Immature natural killer cell (primary cell): ENCODE measurements around the gene IL31RA. TPM values are rescaled to one million over a fixed set of nuclear protein-coding genes. Genes with fewer than 3 reads are reported as not detected.
A peak's percentile ranks its signal among the peaks of the same experiment; 100 is the strongest.
"Not testable (repeated sequence)": the region's sequence is repeated elsewhere in the genome, so short reads cannot be mapped to it uniquely, and the experiment has no call there.

Experiments used
- DNase-seq, 3 donors: peaks; one replicate each; pipeline ENCODE4 v3.0.0; 2022; ENCODE audit warnings: mixed read lengths in 1 of 3
- H3K27ac Mint-ChIP-seq, 6 donors: one replicate each; pipeline ENCODE4 v1.8.0; 2020; ENCODE audit warnings: mixed read lengths in 6 of 6, mild to moderate bottlenecking in 5 of 6, inconsistent platforms in 4 of 6, moderate library complexity in 3 of 6
- H3K27me3 Mint-ChIP-seq, 3 donors: one replicate each; pipeline ENCODE4 v1.8.0; 2020 to 2021; ENCODE audit warnings: low read depth in 3 of 3, mild to moderate bottlenecking in 3 of 3, mixed read lengths in 3 of 3, moderate library complexity in 3 of 3, inconsistent platforms in 1 of 3
- H3K36me3 Mint-ChIP-seq, 3 donors: one replicate each; pipeline ENCODE4 v1.8.0; 2020; ENCODE audit warnings: mixed read lengths in 3 of 3, inconsistent platforms in 2 of 3, mild to moderate bottlenecking in 2 of 3
- H3K4me1 Mint-ChIP-seq, 2 donors: one replicate each; pipeline ENCODE4 v1.8.0; 2020; ENCODE audit warnings: inconsistent platforms in 2 of 2, mild to moderate bottlenecking in 2 of 2, mixed read lengths in 2 of 2, moderate library complexity in 1 of 2
- H3K4me3 Mint-ChIP-seq, 5 donors: one replicate each; pipeline ENCODE4 v1.8.0; 2020; ENCODE audit warnings: mild to moderate bottlenecking in 5 of 5, mixed read lengths in 5 of 5, inconsistent platforms in 3 of 5, moderate library complexity in 3 of 5
- H3K9me3 Mint-ChIP-seq, 6 donors: one replicate each; pipeline ENCODE4 v1.8.0; 2020; ENCODE audit warnings: mild to moderate bottlenecking in 6 of 6, mixed read lengths in 6 of 6, inconsistent platforms in 4 of 6, moderate library complexity in 3 of 6
- polyA plus RNA-seq, 3 donors: library from polyadenylated mRNA; unstranded; fragments of 300-500 nt; fragmentation: Illumina TruSeq; gene quantifications; one replicate each; pipeline ENCODE4 v1.2.3, GENCODE V29; 2021

Gene IL31RA
- not detected for polyA plus RNA-seq

DNA sequence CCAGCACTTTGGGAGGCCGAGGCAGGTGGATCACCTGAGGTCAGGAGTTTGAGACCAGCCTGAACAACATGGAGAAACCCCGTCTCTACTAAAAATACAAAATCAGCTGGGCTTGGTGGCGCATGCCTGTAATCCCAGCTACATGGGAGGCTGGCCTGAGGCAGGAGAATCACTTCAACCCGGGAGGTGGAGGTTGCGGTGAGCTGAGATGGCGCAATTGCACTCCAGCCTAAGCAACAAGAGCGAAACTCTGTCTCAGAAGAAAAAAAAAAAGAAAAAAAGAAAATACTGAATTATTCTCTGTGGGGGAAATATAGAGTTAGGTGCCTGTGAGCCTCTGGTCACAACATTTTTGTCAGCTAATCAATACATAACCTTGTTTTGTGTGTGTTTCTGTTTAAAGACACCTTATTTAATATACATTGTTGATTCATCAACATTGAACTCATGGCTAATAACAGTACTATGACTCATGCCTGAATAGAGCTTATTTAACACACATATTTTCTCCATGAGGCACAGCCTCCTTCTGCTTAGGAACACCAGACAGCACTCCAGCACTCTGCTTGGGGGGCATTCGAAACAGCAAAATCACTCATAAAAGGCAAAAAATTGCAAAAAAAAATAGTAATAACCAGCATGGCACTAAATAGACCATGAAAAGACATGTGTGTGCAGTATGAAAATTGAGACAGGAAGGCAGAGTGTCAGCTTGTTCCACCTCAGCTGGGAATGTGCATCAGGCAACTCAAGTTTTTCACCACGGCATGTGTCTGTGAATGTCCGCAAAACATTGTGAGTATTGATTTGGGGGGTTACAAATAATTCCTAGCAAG lies at the start of gene IL31RA:
Gene IL31RA, plus strand, starts transcription at position 519 of the 836 bp plus-strand sequence. Its CDS starts 214 bp downstream, at position 733.
- H3K4me1 Mint-ChIP-seq: peaks cover 2 to 21% of the 10 kb centered on the region in 2 donors
- H3K27me3 Mint-ChIP-seq: peaks cover 0 to 13% (median 5%) of the 10 kb centered on the region in 3 donors
- H3K9me3 Mint-ChIP-seq: peaks cover 0 to 3% (median 0%) of the 10 kb centered on the region in 6 donors
- H3K36me3 Mint-ChIP-seq: no peaks in the 10 kb centered on the region
- H3K4me3 Mint-ChIP-seq: no peak within 1 kb of the TSS
- no peak for DNase-seq
- no peak within 1 kb of the TSS for H3K27ac Mint-ChIP-seq

DNA sequence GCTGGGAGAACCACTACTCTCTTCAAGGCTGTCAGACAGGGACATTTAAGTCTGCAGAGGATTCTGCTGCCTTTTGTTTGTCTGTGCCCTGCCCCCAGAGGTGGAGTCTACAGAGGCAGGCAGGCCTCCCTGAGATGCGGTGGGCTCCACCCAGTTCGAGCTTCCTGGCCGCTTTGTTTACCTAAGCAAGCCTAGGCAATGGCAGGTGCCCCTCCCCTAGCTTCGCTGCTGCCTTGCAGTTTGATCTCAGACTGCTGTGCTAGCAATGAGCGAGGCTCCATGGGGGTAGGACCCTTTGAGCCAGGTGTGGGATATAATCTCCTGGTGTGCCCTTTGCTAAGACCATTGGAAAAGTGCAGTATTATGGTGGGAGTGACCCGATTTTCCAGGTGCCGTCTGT lies 42.3 kb upstream of the IL31RA start:
- H3K27me3 Mint-ChIP-seq, H3K27ac Mint-ChIP-seq, H3K4me1 Mint-ChIP-seq, H3K36me3 Mint-ChIP-seq, H3K4me3 Mint-ChIP-seq, DNase-seq, H3K9me3 Mint-ChIP-seq: not testable (repeated sequence)

DNA sequence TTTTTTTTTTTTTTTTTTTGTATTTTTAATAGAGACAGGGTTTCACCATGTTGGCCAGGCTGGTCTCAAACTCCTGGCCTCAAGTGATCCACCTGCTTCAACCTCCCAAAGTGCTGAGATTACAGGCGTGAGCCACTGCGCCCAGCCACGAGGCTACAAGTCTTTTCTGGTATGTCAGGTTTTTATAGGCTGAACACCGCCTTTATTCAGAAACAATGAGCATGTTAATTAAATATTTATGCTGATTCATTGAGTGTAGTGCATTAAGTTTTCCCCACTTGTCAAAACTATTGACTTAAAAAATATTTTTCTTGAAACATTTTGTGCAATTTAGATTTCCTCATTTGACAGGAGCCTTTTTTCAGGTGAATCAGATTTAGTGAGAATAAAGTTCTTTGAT lies 35.2 kb upstream of the IL31RA start:
- DNase-seq, H3K36me3 Mint-ChIP-seq, H3K4me1 Mint-ChIP-seq, H3K4me3 Mint-ChIP-seq, H3K27ac Mint-ChIP-seq, H3K9me3 Mint-ChIP-seq, H3K27me3 Mint-ChIP-seq: not testable (repeated sequence)

DNA sequence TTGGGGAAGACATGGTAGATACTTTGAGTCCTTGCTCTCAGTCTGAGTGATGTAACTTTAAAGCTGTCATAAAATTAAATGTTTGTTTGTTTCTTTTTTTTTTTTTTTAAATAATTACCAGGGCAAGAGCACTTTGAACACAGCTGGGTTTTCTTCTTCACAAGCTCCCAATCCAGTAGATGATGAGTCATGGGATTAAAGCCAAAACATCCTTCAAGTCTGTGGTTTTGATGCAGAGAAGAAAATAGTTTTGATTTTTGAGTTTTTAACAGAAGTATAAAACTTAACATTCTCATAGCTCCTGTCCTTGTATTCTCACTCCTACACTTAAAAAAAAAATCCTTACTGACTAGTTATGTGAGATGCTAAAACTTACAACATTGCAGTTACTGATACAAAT lies 34.8 kb upstream of the IL31RA start:
- Mint-ChIP-seq H3K4me3 (no peak overlapping the region), H3K36me3 (no peaks in the 10 kb centered on the region), H3K27me3 (peaks cover 4 to 13% (median 4%) of the 10 kb centered on the region in 3 donors), H3K27ac (no peak overlapping the region), H3K4me1 (peaks cover 0 to 2% of the 10 kb centered on the region in 2 donors), H3K9me3 (peaks cover 0 to 1% (median 0%) of the 10 kb centered on the region in 6 donors)
- no peak for DNase-seq

DNA sequence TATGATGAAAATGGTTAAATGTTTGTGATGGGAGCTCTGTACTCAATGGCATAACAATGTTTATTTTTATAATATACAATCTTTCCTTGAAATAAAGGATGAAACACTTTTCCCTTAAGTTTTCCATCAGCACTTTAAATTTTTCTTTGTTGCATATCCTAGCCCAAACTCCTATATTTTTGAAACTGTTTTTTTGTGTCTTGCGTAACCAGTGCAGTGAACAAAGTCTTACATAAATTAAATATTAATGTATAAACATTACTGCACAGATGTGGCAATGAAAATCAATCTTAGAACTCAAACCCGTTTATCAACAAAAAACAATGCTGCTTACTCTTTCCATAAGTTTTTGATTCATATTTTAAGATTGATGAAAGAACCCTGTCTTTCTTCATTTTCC lies 34.1 kb upstream of the IL31RA start:
- H3K4me1 Mint-ChIP-seq: peaks cover 2 to 5% of the 10 kb centered on the region in 2 donors
- H3K36me3 Mint-ChIP-seq: no peaks in the 10 kb centered on the region
- peaks cover 4 to 17% (median 4%) of the 10 kb centered on the region in 3 donors for H3K27me3 Mint-ChIP-seq
- no peak for DNase-seq
- H3K27ac Mint-ChIP-seq: no peak overlapping the region
- peaks cover 0 to 1% (median 0%) of the 10 kb centered on the region in 6 donors for H3K9me3 Mint-ChIP-seq
- H3K4me3 Mint-ChIP-seq: no peak overlapping the region

DNA sequence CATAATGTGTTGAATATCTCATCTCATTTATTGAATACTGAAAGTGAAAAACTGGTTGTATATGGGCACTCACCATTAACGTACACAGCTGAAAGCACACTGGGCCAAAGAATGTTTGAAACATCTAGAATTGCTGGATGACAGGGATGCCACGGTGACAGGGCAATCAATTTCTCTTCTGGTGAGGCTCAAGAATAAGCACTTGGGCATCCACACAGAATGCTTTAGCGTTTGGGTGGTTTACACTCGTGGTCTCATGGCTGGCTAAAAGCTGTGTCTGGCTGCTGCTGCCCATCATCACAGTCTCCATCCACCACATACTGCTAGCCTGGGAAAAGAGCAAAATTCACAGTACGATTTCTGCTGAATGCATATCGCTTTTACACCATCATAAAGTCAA lies 30.7 kb upstream of the IL31RA start:
- DNase-seq: no peak
- H3K9me3 Mint-ChIP-seq: peaks cover 0 to 3% (median 0%) of the 10 kb centered on the region in 6 donors
- no peak overlapping the region for H3K27ac Mint-ChIP-seq
- no peaks in the 10 kb centered on the region for H3K36me3 Mint-ChIP-seq
- peaks cover 4 to 36% (median 9%) of the 10 kb centered on the region in 3 donors for H3K27me3 Mint-ChIP-seq
- H3K4me1 Mint-ChIP-seq: peaks cover 2 to 5% of the 10 kb centered on the region in 2 donors
- H3K4me3 Mint-ChIP-seq: no peak overlapping the region

DNA sequence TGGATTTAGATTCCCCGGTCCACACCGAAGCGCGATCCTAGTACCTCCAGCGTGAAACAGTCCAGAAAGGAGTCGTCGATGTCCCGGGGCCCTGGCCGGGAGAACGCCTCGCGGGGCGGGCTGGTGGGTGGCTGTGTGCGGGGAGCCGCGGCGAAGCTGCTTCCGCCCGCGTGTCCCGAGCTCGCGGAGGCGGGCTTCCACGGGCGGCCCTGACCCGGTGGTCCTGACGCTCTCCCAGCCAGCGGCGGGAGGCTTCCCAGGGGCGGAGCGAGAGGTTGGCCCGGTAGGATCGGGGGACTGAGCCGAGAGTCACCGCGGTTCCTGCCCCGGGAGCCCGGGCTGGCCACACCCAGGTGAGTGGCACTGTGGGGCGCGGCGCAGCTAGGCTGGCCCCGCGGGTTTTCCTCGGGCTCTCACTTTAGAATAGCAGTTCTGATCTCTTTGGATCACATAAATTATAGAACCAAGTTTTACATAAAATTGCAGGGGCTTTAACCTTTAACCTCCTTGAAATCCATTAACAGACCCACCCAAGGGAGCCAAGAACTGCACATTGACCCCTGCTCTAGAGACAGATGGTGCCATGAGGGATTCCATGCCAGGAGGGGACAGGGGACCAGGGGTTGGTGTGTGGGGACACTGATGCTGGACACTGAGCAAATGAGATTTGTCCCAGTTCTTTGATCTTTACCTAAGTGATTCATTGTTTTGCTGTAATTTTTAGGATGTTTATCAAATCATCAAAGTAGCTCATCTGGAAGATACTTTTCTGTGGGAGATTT lies 29.2 kb upstream of the IL31RA start:
- H3K4me1 Mint-ChIP-seq: peaks cover 2 to 5% of the 10 kb centered on the region in 2 donors
- peaks cover 4 to 30% (median 9%) of the 10 kb centered on the region in 3 donors for H3K27me3 Mint-ChIP-seq
- H3K9me3 Mint-ChIP-seq: peaks cover 0 to 3% (median 0%) of the 10 kb centered on the region in 6 donors
- no peak for DNase-seq
- no peaks in the 10 kb centered on the region for H3K36me3 Mint-ChIP-seq
- no peak overlapping the region for H3K27ac Mint-ChIP-seq
- peak overlapping the region in 2 of 5 donors; percentile 8 to 41 for H3K4me3 Mint-ChIP-seq

DNA sequence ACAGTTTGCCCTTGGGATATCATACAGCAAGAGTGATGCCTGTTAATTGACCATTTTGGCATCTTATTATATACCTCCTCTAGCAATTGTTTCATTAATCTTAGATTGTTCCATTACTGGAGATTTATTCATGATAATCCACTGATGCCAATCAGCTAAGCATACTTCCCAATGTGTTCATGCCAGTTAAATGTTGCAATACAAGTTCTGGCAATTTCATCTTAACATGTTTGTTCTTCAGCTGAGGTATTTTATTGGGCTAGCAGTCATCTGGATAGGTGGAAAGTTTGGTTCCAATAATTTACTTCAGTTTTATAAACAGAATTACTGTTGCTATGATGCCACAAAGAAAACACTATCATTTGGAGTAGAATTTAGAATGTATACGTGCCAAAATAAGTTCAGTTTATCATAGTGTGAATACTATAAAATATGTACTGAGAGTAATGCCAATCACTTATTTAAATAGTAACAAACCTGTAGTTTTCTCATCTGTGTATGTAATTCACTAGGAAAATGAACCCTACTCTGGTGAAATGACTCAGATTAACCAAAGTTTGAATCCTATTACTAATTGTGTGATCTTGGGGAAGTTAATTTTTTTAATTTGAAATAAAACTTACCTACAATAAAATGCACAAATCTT lies 27.9 kb upstream of the IL31RA start:
- H3K9me3 Mint-ChIP-seq: peaks cover 0 to 3% (median 0%) of the 10 kb centered on the region in 6 donors
- DNase-seq: no peak

DNA sequence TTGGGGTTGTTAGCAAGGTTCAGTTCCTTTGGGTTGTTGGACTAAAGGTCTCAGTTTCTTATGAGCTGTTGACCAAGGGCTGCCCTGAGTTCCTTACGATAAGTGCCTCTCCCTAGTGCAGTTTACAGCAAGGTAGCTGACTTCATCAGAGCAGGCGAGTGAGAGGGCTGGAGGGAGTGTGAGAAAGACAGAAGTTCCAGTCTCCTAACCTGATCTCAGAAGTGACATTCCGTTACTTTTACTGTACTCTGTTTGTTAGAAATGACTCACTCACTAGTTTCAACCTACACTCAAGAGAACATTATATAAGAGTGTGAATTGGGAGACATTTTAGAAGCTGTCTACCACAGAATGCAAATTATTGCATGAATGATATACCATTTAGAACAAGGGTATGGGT lies 21.2 kb upstream of the IL31RA start:
- H3K27ac Mint-ChIP-seq: no peak overlapping the region
- H3K4me1 Mint-ChIP-seq: no peaks in the 10 kb centered on the region
- no peaks in the 10 kb centered on the region for H3K36me3 Mint-ChIP-seq
- H3K4me3 Mint-ChIP-seq: no peak overlapping the region
- H3K9me3 Mint-ChIP-seq: peaks cover 0 to 6% (median 1%) of the 10 kb centered on the region in 6 donors
- peaks cover 2 to 7% (median 5%) of the 10 kb centered on the region in 3 donors for H3K27me3 Mint-ChIP-seq
- no peak for DNase-seq

More for the DNA sequence above, 27.9 kb upstream of the IL31RA start:
- Mint-ChIP-seq H3K4me1 (peaks cover 2 to 5% of the 10 kb centered on the region in 2 donors), H3K27me3 (peaks cover 4 to 29% (median 9%) of the 10 kb centered on the region in 3 donors), H3K27ac (no peak overlapping the region), H3K36me3 (no peaks in the 10 kb centered on the region), H3K4me3 (no peak overlapping the region)

DNA sequence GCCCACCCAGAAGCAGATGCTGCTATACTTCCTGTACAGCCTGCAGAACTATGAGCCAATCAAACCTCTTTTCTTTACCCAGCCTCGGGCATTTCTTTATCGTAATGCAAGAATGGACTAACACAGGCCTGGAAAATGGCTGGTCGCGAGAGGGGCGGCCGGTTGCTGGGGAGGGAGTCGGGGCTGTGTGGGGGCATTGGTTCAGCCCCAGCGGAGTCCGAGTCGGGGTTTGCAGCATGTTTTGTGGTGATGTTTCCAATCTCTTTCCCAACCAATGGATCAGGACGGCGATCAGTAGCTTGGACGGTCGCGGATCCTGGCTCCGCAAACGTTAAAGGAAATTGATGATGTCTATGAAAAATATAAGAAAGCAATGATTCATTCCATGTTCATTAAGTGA lies 18.7 kb upstream of the IL31RA start:
- DNase-seq: no peak
- Mint-ChIP-seq H3K36me3 (no peaks in the 10 kb centered on the region), H3K9me3 (peaks cover 0 to 6% (median 1%) of the 10 kb centered on the region in 6 donors), H3K4me3 (no peak overlapping the region), H3K4me1 (no peaks in the 10 kb centered on the region), H3K27me3 (peaks cover 2 to 6% (median 3%) of the 10 kb centered on the region in 3 donors), H3K27ac (no peak overlapping the region)

DNA sequence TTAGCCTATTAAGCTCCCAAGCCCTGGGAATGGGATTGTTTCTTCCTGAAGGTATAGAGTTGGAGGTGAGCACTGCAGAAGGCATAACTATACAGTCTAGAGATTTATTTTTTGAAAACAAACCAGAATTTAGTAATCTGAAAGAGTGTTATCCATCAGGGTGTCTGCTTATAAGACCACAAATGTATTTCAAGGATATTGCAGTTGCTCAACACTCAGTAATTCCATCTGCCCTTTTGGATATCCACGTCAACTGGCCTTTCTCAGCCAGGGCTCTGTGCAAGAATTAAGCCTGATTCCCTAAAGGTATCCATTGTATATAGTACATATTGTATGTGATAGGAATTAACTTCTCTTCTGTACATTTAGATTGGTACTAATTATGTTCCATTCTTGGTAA lies 15.0 kb upstream of the IL31RA start:
- H3K27ac Mint-ChIP-seq: no peak overlapping the region
- DNase-seq: no peak

DNA sequence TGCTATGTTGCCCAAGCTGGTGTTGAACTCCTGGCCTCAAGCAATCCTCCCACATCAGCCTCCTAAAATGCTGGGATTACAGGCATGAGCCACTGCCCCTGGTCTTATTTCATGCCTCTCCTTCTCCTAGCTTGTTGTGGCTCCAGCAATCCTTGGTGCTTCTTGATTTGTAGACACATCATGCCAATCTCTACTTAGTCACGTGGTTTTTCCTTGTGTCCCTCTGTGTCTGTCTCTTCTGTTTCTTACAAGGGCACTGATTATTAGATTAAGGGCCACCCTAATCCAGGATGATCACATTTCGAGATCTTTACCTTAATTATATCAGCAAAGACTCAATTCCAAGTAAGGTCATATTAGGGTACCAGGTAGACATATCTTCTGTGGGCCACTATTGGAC lies 9.2 kb upstream of the IL31RA start:
- Mint-ChIP-seq H3K4me1 (no peaks in the 10 kb centered on the region), H3K27ac (no peak overlapping the region), H3K9me3 (peaks cover 0 to 7% (median 0%) of the 10 kb centered on the region in 6 donors), H3K27me3 (peaks cover 2 to 6% (median 2%) of the 10 kb centered on the region in 3 donors), H3K36me3 (no peaks in the 10 kb centered on the region), H3K4me3 (no peak overlapping the region)
- DNase-seq: no peak

More for the DNA sequence above, 15.0 kb upstream of the IL31RA start:
- H3K4me3 Mint-ChIP-seq: no peak overlapping the region
- H3K9me3 Mint-ChIP-seq: peaks cover 0 to 6% (median 2%) of the 10 kb centered on the region in 6 donors
- H3K36me3 Mint-ChIP-seq: no peaks in the 10 kb centered on the region
- peaks cover 2 to 10% (median 3%) of the 10 kb centered on the region in 3 donors for H3K27me3 Mint-ChIP-seq
- H3K4me1 Mint-ChIP-seq: no peaks in the 10 kb centered on the region

DNA sequence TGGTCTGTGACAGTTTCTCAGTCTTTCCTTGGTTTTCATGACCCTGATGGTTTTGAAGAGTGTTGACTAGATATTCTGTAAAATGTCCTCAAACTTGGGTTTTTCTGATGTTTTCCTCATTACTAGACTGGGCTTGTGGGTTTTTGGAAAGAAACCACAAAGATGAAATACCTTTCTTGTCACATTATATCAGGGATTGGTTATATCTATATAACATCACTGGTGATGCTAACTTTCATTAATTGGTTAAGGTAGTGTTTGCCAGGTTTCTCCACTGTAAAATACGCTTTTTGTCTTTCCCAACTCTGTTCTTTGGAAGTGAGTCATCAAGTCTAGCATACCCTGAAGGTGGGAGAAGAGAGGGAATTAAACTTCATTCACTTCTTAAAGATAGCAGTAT lies 3.3 kb upstream of the IL31RA start:
- Mint-ChIP-seq H3K36me3 (no peaks in the 10 kb centered on the region), H3K9me3 (peaks cover 0 to 7% (median 0%) of the 10 kb centered on the region in 6 donors), H3K4me1 (peaks cover 2 to 12% of the 10 kb centered on the region in 2 donors)

More for the DNA sequence above, 3.3 kb upstream of the IL31RA start:
- H3K4me3 Mint-ChIP-seq: no peak overlapping the region
- peaks cover 2 to 9% (median 5%) of the 10 kb centered on the region in 3 donors for H3K27me3 Mint-ChIP-seq
- DNase-seq: no peak
- H3K27ac Mint-ChIP-seq: no peak overlapping the region
